OCI-LY1 (cell line): ENCODE results near the gene SLC31A1.
A peak's percentile ranks its signal among the peaks of the same experiment; 100 is the strongest.

ENCODE experiments used
- H2AFZ ChIP-seq: fragments of 200-600 bp; sonication (generic), shearing (Covaris generic); 2 replicates; pipeline ENCODE4 v1.6.0; 2014; ENCODE audit warnings: antibody characterized with exemption, mild to moderate bottlenecking, low read length
- H3F3A ChIP-seq: fragments of 200-600 bp; sonication (generic), shearing (Covaris generic); 2 replicates; pipeline ENCODE4 v1.6.0; 2014; ENCODE audit warnings: mild to moderate bottlenecking, antibody characterized with exemption, low read length, moderate library complexity; ENCODE audit not compliant: insufficient read depth
- H3K27ac ChIP-seq: fragments of 200-600 bp; sonication (generic); 2 replicates; pipeline ENCODE4 v1.5.1; 2014; ENCODE audit warnings: low read length, mixed run types, mild to moderate bottlenecking, low read depth; ENCODE audit not compliant: poor library complexity, severe bottlenecking
- H3K27me3 ChIP-seq: fragments of 200-600 bp; sonication (generic); 2 replicates; pipeline ENCODE4 v1.6.0; 2014; ENCODE audit warnings: antibody characterized with exemption, mild to moderate bottlenecking, low read length, moderate library complexity; ENCODE audit not compliant: insufficient read depth
- H3K36me3 ChIP-seq: fragments of 200-600 bp; sonication (generic); 2 replicates; pipeline ENCODE4 v1.6.1; 2014; ENCODE audit warnings: mild to moderate bottlenecking, antibody characterized with exemption, low read length, moderate library complexity, mixed read lengths; ENCODE audit not compliant: insufficient read depth
- H3K4me1 ChIP-seq: fragments of 200-600 bp; sonication (generic); 2 replicates; pipeline ENCODE4 v1.5.1; 2014; ENCODE audit warnings: mild to moderate bottlenecking, low read length, moderate library complexity; ENCODE audit not compliant: insufficient read depth, severe bottlenecking
- H3K4me2 ChIP-seq: fragments of 200-600 bp; sonication (generic), shearing (Covaris generic); 2 replicates; pipeline ENCODE4 v1.6.1; 2014; ENCODE audit warnings: low read length
- H3K4me3 ChIP-seq: fragments of 200-600 bp; sonication (generic); 2 replicates; pipeline ENCODE4 v1.5.1; 2014; ENCODE audit warnings: low read length, low read depth, mild to moderate bottlenecking, mixed read lengths; ENCODE audit not compliant: poor library complexity, severe bottlenecking
- H3K79me2 ChIP-seq: fragments of 200-600 bp; shearing (Covaris generic); 2 replicates; pipeline ENCODE4 v1.6.1; 2016; ENCODE audit warnings: mixed run types, low read length, mixed read lengths; ENCODE audit not compliant: insufficient read depth
- H3K9ac ChIP-seq: fragments of 200-600 bp; sonication (generic), shearing (Covaris generic); 2 replicates; pipeline ENCODE4 v1.6.1; 2014; ENCODE audit warnings: mild to moderate bottlenecking, low read length, mixed read lengths
- H3K9me2 ChIP-seq: fragments of 200-600 bp; sonication (generic), shearing (Covaris generic); 2 replicates; pipeline ENCODE4 v1.6.1; 2014; ENCODE audit warnings: low read depth, mild to moderate bottlenecking, low read length, mixed read lengths
- H3K9me3 ChIP-seq: fragments of 200-600 bp; shearing (Covaris generic); 2 replicates; pipeline ENCODE4 v1.6.1; 2014; ENCODE audit warnings: low read length, mixed read lengths
- H4K20me1 ChIP-seq: fragments of 200-600 bp; sonication (generic), shearing (Covaris generic); 2 replicates; pipeline ENCODE4 v1.6.0; 2016; ENCODE audit warnings: mild to moderate bottlenecking, low read length; ENCODE audit not compliant: insufficient read depth
- CTCF ChIP-seq: fragments of 200-600 bp; sonication (generic), shearing (Covaris generic); IDR thresholded peaks from 2 replicates; pipeline ENCODE4 v1.5.1; 2017; ENCODE audit warnings: mild to moderate bottlenecking, antibody characterized with exemption, low read length, moderate library complexity, mixed read lengths
- EZH2 ChIP-seq: fragments of 200-600 bp; sonication (generic), shearing (Covaris generic); IDR thresholded peaks from 2 replicates; pipeline ENCODE4 v1.8.0; 2017; ENCODE audit warnings: borderline replicate concordance, mixed run types, mild to moderate bottlenecking, antibody characterized with exemption, low read length, moderate library complexity, mixed read lengths

The SLC31A1 gene

DNA sequence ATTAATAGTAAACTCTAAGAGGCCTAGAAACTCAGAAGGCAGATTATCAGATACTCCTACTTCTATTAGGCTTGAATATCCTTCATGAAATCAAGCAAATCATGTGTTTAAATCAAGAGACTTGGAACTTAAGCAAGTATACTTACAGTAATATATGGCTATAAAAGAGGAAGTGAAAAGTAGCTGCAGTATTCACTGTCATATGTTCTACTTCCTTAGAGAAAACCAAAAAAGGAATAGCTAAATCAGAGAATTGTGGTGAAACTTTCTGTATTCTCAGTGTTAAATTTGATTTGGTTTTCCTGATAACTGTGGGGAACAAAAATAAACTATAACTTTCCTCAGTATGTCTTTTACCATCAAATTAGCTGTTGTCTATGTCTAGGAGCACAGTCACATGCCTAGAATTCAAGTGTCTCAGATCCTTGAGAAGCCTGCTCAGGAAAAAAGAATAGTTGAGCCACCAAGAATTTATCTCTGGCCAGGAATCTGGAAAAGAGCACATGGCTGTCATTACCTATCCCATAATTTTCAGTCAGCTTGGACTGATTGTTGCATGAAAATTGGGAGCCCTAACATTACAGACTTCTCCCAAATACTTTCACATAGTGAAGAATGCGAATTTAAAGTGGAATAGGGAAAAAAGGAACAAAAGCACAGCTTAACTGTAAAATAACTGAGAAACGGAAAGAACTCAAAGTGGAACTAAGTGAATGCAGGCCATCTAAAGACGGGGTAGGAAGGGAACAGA lies 2.0 kb upstream of the SLC31A1 start:
- H4K20me1 ChIP-seq, result no peaks in the 10 kb centered on the region
- H3K4me3 ChIP-seq, result peak overlapping the region; percentile 88
- peaks cover 8% of the 10 kb centered on the region for H3F3A ChIP-seq
- H3K9me3 ChIP-seq, result no peaks in the 10 kb centered on the region
- H3K36me3 ChIP-seq, result peaks cover 23% of the 10 kb centered on the region; the same call in 1 of the 2 replicates
- peak overlapping the region; percentile 84 for H3K27ac ChIP-seq
- TF ChIP-seq EZH2 (no peak), CTCF (no peak)
- H3K27me3 ChIP-seq, result no peaks in the 10 kb centered on the region
- peaks cover 61% of the 10 kb centered on the region for H3K79me2 ChIP-seq
- H3K4me1 ChIP-seq, result peaks cover 44% of the 10 kb centered on the region
- H3K9ac ChIP-seq, result peak overlapping the region; percentile 92
- H2AFZ ChIP-seq, result no peak overlapping the region
- H3K9me2 ChIP-seq, result no peaks in the 10 kb centered on the region
- peak overlapping the region; percentile 98 for H3K4me2 ChIP-seq

- Histone ChIP-seq H3K36me3 (peaks cover 20% of the 10 kb centered on the region; the same call in 1 of the 2 replicates), H3K9ac (peak overlapping the region; percentile 92), H3K27ac (peak overlapping the region; percentile 84)
Observed at GRCh38 chr9:113219969-113220368, 1.4 kb upstream of the SLC31A1 start.

DNA sequence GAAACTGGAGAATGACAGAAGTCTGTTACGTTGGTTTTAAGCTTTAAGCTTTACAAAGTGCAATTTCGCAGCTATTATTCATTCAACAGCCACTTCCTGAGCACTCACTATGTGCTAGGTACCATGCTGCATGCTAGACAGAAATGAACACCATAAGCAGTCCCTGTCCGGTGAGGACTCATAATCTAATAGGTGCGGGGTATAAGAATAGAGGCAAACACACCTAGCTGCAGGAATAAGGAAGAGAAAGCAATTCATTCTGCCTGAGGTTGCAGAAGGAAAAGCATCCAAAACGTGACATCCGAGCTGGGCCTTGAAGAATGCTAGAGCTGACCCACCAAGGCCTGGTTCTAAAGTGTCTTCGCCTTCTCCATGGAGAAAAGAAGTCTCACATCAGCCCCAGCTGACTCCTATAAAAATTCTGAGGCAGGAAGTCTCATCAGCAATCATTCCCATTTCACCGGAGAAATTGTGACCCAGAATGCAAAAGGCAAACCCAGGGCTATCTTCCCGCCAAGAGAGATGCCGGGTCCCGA lies 809 bp upstream of the SLC31A1 start:
- Histone ChIP-seq H3K4me2 (peak overlapping the region; percentile 98), H3K79me2 (peaks cover 51% of the 10 kb centered on the region), H4K20me1 (no peaks in the 10 kb centered on the region), H3F3A (peaks cover 8% of the 10 kb centered on the region), H3K27ac (peak overlapping the region; percentile 84), H3K9me3 (no peaks in the 10 kb centered on the region), H3K4me1 (peaks cover 44% of the 10 kb centered on the region), H3K9me2 (no peaks in the 10 kb centered on the region), H3K27me3 (no peaks in the 10 kb centered on the region), H3K4me3 (peak overlapping the region; percentile 88), H2AFZ (no peak overlapping the region), H3K36me3 (peaks cover 19% of the 10 kb centered on the region; the same call in 1 of the 2 replicates), H3K9ac (peak overlapping the region; percentile 92)
- TF ChIP-seq EZH2, result no peak
- no peak for TF ChIP-seq CTCF

More at GRCh38 chr9:113219969-113220368, 1.4 kb upstream of the SLC31A1 start:
- peaks cover 55% of the 10 kb centered on the region for H3K79me2 ChIP-seq
- no peaks in the 10 kb centered on the region for H3K9me3 ChIP-seq
- H3K9me2 ChIP-seq, result no peaks in the 10 kb centered on the region
- H3K4me1 ChIP-seq, result peaks cover 44% of the 10 kb centered on the region
- H3K4me2 ChIP-seq, result peak overlapping the region; percentile 98
- peaks cover 8% of the 10 kb centered on the region for H3F3A ChIP-seq
- H3K4me3 ChIP-seq, result peak overlapping the region; percentile 88
- H3K27me3 ChIP-seq, result no peaks in the 10 kb centered on the region
- H2AFZ ChIP-seq, result no peak overlapping the region
- no peaks in the 10 kb centered on the region for H4K20me1 ChIP-seq
- TF ChIP-seq CTCF (no peak), EZH2 (no peak)
